ENCODE measurements around the gene LCNL1.
A peak's percentile ranks its signal among the peaks of the same experiment; 100 is the strongest.

Gene LCNL1

GRCh38 chr9:136982232-136983051 lies at the start of gene LCNL1:
Gene LCNL1 (plus strand): TSS chr9:136982993. CDS start chr9:136983587, 594 bp downstream.
- no peak for DNase-seq

GRCh38 chr9:136934277-136934676 lies 48.5 kb upstream of the LCNL1 start:
- no peak for DNase-seq

- DNase-seq = no peak
Observed at GRCh38 chr9:136935651-136936050, 47.1 kb upstream of the LCNL1 start.

GRCh38 chr9:136936645-136937170 lies 46.1 kb upstream of the LCNL1 start:
- DNase-seq = no peak

- no peak for DNase-seq
Observed at GRCh38 chr9:136937186-136938001, 45.4 kb upstream of the LCNL1 start.

- DNase-seq = no peak
Observed at GRCh38 chr9:136939431-136939995, 43.3 kb upstream of the LCNL1 start.

GRCh38 chr9:136939996-136940525 lies 42.7 kb upstream of the LCNL1 start:
- no peak for DNase-seq

GRCh38 chr9:136940526-136941230 lies 42.1 kb upstream of the LCNL1 start:
- no peak for DNase-seq

GRCh38 chr9:136941231-136942111 lies 41.3 kb upstream of the LCNL1 start:
- no peak for DNase-seq

- DNase-seq = no peak
Observed at GRCh38 chr9:136942112-136942880, 40.5 kb upstream of the LCNL1 start.

GRCh38 chr9:136942881-136943230 lies 39.9 kb upstream of the LCNL1 start:
- DNase-seq = no peak

- DNase-seq = no peak
Observed at GRCh38 chr9:136943291-136944211, 39.2 kb upstream of the LCNL1 start.

GRCh38 chr9:136944212-136944518 lies 38.6 kb upstream of the LCNL1 start:
- DNase-seq = no peak

GRCh38 chr9:136944519-136945332 lies 38.1 kb upstream of the LCNL1 start, which contains the start of the genes C8G and FBXW5:
Gene C8G (plus strand): TSS chr9:136945243. CDS start chr9:136945321, 78 bp downstream.
Gene FBXW5 (minus strand): TSS chr9:136944738. CDS start chr9:136944083, 655 bp downstream.
- peak; percentile 5 for DNase-seq

- DNase-seq = no peak
Observed at GRCh38 chr9:136945333-136946227, 37.2 kb upstream of the LCNL1 start.

GRCh38 chr9:136946228-136947027 lies 36.4 kb upstream of the LCNL1 start:
- DNase-seq = no peak

All from SIG-M5 (cell line).